ENCODE results near the gene KRT6A. TPM values are rescaled to one million over a fixed set of nuclear protein-coding genes. Genes with fewer than 3 reads are reported as not detected.

KRT6A gene
- total RNA-seq, 4 donors from 2014 or later = 0.30 TPM; not detected in 3

GRCh38 chr12:52499806-52500560, 6.9 kb upstream of the KRT6A start:
- Histone ChIP-seq H3K9me3 (peaks cover 0 to 2% (median 0%) of the 10 kb centered on the region in 4 donors), H3K27ac (no peak overlapping the region), H3K4me1 (peaks cover 0 to 19% (median 4%) of the 10 kb centered on the region in 4 donors), H3K36me3 (no peaks in the 10 kb centered on the region), H3K4me3 (no peak overlapping the region), H3K27me3 (no peaks in the 10 kb centered on the region)
- DNase-seq (ENCODE audit: low spot score in 2 of 2) = no peak
- WGBS, 2 donors = 46 to 51% methylated on average over 5 of the region's 5 CpGs
- TF ChIP-seq CTCF (IDR thresholded peaks at IDR 0.05) (no peak), EP300 (IDR thresholded peaks at IDR 0.05) (no peak), POLR2A (IDR thresholded peaks at IDR 0.05) (no peak)

- WGBS, 2 donors = 29 to 48% methylated on average over 1 of the region's 1 CpG
- DNase-seq (ENCODE audit: low spot score in 2 of 2) = no peak
- Histone ChIP-seq H3K4me1 (peaks cover 0 to 27% (median 6%) of the 10 kb centered on the region in 4 donors), H3K27me3 (no peaks in the 10 kb centered on the region), H3K4me3 (no peak overlapping the region), H3K27ac (peak overlapping the region in 1 of 4 donors; percentile 36), H3K9me3 (peaks cover 0 to 2% (median 0%) of the 10 kb centered on the region in 4 donors), H3K36me3 (no peaks in the 10 kb centered on the region)
- peak in 1 of 2 donors; percentile 16 for TF ChIP-seq EP300 (IDR thresholded peaks at IDR 0.05)
- TF ChIP-seq CTCF (IDR thresholded peaks at IDR 0.05) = no peak
These were observed 5.9 kb upstream of the KRT6A start for GRCh38 chr12:52498946-52499345.

DNA sequence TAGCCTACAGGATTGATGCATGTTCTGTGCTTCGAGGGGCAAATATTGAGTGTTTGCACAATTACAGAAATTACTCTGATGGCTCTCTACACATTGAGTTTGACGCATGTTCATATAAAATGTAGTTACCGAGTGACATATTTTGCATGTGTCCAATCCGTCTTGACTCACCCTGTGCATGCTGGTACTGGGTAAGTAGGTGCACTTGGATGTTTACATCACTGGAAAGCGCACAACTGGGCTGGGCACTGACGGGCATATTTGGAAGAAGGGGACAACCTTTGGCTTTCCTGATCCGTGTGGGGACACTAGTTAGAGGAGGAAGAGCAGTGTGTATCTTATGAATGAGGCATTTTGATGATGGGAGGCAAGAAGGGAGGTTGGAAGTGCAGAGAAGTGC, 4.9 kb upstream of the KRT6A start:
- DNase-seq (ENCODE audit: low spot score in 2 of 2) = no peak
- 81 to 88% methylated on average over 7 of the region's 7 CpGs for WGBS, 2 donors
- no peaks in the 10 kb centered on the region for H3K27me3 ChIP-seq

DNA sequence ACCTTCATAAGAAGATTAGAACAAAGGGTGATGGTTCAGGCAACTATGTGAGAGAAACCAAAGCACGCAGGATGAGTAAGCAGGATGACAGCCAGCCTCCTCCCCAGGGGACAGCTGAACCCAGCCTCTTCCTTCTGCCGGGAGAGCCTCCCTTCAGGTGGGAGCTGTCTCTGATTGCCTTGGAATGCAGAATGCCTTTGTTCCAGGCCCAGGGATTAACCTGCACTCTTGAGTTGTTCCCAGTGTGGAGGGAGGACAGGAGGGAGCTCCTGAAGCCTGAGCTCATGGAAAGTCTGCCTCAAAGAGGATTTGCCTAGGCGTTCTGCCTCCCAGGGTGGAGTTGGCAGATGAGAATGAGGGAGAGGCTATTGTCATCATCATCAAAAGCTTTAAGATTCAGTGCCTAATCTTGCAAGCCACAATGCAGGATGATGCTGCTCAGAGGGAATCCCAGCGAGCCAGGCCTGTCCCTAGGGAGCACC, 3.6 kb upstream of the KRT6A start:
- Histone ChIP-seq H3K4me3 (no peak overlapping the region), H3K36me3 (no peaks in the 10 kb centered on the region), H3K27ac (peak overlapping the region in 3 of 4 donors; percentile 25 to 85 (median 80)), H3K9me3 (no peaks in the 10 kb centered on the region), H3K27me3 (no peaks in the 10 kb centered on the region), H3K4me1 (peaks cover 0 to 36% (median 6%) of the 10 kb centered on the region in 4 donors)
- TF ChIP-seq EP300 (IDR thresholded peaks at IDR 0.05) = peak in 1 of 2 donors; percentile 48
- no peak for TF ChIP-seq POLR2A (IDR thresholded peaks at IDR 0.05)
- TF ChIP-seq CTCF (IDR thresholded peaks at IDR 0.05) = no peak
- 50 to 61% methylated on average over 3 to 4 of the region's 4 CpGs for WGBS, 2 donors
- no peak for DNase-seq (ENCODE audit: low spot score in 2 of 2)

More for the DNA sequence above, 4.9 kb upstream of the KRT6A start:
- no peak for TF ChIP-seq CTCF (IDR thresholded peaks at IDR 0.05)
- no peak for TF ChIP-seq EP300 (IDR thresholded peaks at IDR 0.05)
- no peak for TF ChIP-seq POLR2A (IDR thresholded peaks at IDR 0.05)
- Histone ChIP-seq H3K9me3 (peaks cover 0 to 2% (median 0%) of the 10 kb centered on the region in 4 donors), H3K4me1 (peaks cover 0 to 36% (median 6%) of the 10 kb centered on the region in 4 donors), H3K27ac (no peak overlapping the region), H3K36me3 (no peaks in the 10 kb centered on the region), H3K4me3 (no peak overlapping the region)

DNA sequence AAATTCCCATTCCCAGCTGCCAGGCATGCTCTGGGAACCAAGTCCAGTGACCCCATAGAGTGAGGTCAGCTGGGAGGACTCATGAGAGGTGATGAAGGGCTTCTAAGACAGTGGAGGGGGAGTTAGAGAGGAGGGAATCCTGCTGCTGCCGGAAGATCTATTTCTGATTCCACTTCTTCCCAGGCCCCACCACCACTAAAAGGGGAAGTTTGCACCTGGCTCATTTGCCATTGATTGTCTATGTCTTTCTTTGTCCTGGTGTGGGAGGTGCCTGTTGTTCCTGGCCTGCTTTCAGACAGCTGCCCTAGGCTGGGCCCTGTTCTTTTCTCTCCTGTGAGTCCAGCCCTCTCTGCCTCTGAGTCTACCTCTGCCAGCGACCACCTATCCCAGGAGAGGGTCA, 3.0 kb upstream of the KRT6A start:
- H3K27ac ChIP-seq = peak overlapping the region; percentile 25 to 85 (median 71)
- no peaks in the 10 kb centered on the region for H3K9me3 ChIP-seq
- no peak overlapping the region for H3K4me3 ChIP-seq
- TF ChIP-seq POLR2A (IDR thresholded peaks at IDR 0.05) (no peak), CTCF (IDR thresholded peaks at IDR 0.05) (no peak), EP300 (IDR thresholded peaks at IDR 0.05) (no peak)
- no peaks in the 10 kb centered on the region for H3K27me3 ChIP-seq
- H3K36me3 ChIP-seq = no peaks in the 10 kb centered on the region
- 67 to 69% methylated on average over 2 of the region's 2 CpGs for WGBS, 2 donors
- no peak for DNase-seq (ENCODE audit: low spot score in 2 of 2)
- peaks cover 0 to 36% (median 6%) of the 10 kb centered on the region in 4 donors for H3K4me1 ChIP-seq
